GDM1 (cell line): Measurements from ENCODE around the gene ACSF2.

Source experiments
- DNase-seq: peaks from one replicate; lab custom pipeline; 2025; lab: John Stamatoyannopoulos, UW

Gene ACSF2

DNA sequence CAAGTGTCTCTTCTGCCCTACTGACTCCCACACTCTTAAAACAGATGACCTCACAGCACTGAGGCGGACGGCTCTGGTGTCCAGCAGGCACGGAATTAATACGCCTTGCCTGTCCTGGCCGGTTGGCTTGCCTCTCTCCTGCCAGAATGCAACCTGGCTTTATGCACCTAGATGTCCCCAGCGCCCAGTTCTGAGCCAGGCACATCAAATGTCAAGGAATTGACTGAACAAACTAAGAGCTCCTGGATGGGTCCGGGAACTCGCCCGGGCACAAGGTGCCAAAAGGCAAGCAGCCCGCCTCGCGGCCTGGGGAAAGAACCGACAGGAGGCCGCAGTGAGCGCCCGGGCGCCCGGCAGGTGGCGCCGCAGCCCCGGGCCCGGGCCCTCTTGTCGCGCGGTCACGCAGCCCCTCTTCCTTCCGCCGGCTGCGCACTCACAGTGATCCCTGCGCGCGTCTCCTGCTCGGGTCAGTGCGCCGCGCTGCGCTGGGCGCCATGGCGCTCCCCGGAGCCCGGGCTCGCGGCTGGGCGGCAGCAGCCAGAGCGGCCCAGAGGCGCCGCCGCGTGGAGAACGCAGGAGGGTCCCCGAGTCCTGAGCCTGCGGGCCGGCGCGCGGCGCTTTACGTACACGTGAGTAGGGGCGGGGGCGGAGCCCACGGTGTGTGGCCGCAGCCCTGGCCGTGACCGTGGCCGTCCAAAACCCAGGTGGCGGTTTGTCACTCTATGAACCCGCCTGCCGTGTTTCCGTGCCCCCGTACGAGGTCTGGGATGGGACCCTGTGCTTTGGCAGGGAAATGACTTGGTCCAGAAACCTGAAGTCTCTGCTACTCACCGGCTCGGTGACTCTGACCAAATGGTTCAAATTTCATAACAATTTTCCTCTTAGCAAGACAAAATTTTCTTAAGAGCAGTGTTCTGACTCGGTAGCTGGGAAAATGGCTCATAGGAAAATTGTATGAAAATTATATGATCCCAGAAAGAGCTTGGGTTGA, 52.7 kb downstream of the ACSF2 start, which contains the start of gene RSAD1:
RSAD1 (plus strand) TSS at position 470 of the 991 bp plus-strand sequence; CDS start at position 495, 25 bp downstream.
- DNase-seq, result peak; percentile 90

GRCh38 chr17:50479522-50480141, 53.6 kb downstream of the ACSF2 start:
- DNase-seq, result peak; percentile 57

DNA sequence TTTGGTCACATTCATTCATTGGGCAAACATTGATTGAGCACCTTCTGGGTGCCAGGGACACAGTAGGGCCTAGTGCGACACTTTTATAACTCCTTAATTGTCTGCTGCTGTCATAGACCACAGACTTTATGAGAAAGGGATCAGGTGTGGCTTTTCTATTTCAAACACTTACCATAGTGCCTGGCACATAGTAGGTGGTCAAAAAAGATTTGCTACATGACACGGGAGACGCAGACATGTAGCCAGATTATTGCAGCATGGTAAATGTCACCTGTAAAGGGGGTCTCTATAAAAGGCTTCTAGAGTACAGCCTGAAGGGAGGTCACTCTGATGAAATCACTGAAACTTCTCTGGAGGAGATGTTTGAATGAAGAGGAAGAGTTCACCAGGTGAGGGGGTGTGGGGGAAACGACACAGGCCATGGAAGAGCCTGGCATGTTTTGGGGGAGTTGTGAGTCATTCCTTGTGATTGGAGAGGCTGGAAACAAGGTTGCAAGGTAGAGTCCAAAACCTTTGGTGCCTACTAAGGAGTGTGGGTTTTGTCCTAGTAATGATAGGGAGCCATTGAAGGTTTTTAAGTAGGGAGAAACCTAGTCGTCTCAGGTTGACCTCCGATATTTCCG, 54.2 kb downstream of the ACSF2 start:
- DNase-seq, result no peak

DNA sequence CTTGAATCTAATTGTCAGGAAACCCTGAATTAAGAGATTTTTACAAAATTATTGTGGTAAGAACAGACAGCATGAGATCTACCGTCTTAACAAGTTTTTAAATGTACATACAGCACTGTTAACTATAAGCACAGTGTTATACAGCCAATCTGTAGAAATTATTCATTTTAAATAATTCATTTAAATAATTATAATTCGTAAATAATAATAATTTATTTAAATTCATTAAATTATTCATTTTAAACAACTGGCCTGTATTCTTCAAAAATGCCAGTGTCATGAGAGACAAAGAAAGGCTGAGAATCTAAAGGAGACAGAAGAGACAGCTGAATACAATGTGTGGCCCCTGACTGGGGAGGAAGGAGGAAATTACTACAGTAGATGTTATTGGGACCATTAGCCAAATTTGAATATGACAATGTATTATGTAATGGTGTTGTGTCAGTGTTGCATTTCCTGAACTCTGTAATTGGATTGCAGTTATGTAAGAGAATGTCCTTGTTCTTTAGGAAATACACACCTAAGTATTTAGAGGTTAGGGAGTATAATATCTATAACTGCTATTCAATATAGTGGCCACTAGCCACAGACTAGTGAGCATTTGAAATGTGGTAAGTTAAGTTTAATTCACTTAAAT, 55.0 kb downstream of the ACSF2 start:
- no peak for DNase-seq

- no peak for DNase-seq
These were observed 55.6 kb downstream of the ACSF2 start for GRCh38 chr17:50481648-50482047.

- no peak for DNase-seq
These were observed 56.1 kb downstream of the ACSF2 start for GRCh38 chr17:50482110-50482509.

DNA sequence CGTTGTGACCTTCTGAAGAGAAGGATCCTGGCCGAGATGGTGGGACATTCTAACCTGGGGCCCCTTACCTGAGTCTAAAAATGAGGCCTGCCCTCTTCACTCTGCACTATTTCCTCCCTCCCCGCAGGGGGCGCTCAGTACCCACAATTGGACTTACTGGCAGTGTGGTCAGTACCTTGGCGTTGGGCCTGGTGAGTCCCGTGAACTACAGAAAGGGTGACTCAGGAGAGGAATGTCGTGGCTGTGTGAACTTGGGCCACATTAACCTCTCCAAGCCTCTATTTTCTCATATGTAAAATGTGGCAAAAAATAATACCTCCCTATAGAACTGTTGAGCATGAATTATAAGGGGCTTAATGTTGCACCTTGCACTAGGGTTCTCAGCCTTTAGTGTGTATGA, 56.5 kb downstream of the ACSF2 start:
- peak; percentile 55 for DNase-seq

DNA sequence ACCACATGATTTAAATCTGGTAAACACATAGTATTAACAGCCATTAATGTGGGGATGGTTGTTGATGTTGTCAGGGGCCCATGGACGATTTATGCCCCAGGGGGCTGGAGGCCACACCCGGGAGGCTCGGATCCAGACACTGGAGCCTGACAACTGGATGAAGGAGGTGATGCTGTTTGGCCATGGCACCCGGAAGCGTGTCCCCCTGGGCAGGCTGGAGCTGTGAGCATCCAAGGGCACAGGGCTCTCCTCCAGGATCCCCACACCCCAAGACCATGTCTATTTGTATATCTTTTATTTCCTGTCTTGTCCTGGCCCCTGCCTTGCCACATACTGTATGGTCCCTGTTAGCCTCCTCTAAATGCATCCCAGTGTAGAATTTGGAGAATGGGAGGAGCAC, 57.2 kb downstream of the ACSF2 start:
- DNase-seq, result no peak

DNA sequence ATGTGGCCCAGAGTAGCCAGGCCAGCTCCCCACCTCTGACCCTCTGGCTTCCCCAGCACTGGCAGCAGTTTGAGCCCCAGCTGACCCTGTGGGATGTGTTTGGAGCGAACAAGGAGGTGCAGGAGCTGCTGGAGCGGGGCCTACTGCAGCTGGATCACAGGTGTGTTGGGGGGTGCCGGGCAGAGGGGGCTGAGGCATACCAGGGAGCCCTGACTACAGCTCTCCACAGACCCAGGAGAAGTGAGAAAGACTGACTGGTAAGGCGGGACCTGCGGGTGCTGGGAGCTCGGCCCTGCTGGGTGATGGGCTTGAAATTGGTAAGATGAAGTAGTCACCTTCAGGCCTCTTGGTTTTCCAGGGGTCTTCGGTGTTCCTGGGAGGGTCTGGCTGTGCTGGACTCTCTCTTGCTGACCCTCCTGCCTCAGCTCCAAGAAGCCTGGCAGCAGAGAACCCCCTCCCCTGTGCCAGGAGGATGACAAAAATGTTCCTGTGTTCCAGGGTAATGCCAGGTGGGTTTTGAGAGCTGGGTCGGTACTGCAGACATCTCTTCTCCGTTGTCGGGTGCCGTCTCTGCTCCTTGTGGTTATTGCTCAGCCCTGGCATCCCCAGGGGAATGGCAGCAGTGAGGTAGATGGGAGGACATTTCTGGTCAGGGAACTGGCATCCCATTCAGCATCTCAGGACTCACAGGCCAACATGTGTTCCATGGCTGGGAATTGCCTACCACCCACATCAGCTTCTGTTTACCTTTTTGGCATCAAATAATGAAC, 58.6 kb downstream of the ACSF2 start:
- no peak for DNase-seq

DNA sequence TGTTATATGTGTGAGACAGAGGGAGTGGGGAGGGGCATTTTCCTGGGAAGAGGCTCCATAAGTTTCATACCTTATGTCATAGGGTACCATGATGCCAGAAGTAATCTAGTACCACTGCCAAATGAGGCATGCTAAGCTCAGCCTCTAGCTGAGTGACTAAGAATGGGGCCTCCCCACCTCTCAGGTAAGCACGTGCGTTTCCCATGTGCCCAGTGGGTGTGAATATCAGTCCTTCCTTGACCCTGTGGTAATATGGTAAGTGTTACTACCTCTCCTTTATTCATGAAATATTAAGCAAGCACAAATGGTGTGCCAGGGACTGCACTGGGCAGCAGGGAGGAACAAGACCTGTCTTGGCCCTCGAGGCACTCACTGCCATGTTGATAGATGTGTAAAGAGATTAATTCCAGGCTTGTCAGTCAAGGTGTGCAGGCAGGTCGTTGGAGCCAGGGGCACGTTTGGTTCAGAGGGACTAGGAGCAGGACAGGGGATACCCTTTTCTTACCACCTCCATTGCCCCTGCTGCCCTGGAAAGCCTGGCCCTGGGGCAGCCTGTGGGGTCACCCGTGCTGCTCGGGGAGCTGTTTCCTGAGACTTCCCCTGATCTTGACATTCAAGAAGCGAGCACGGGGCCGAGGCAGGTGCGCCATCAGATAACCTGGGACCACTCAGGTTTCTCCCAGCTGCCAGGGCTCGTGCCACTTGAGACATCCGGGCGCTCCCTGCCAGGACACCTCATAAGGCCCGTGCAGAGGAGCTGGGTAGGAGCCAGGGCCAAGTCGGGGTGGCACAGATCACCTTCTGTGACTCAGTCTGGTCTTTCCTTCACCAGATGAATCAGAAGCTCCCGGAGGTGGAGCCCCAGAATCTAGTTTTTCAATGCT, 61.4 kb downstream of the ACSF2 start:
- DNase-seq, result no peak

DNA sequence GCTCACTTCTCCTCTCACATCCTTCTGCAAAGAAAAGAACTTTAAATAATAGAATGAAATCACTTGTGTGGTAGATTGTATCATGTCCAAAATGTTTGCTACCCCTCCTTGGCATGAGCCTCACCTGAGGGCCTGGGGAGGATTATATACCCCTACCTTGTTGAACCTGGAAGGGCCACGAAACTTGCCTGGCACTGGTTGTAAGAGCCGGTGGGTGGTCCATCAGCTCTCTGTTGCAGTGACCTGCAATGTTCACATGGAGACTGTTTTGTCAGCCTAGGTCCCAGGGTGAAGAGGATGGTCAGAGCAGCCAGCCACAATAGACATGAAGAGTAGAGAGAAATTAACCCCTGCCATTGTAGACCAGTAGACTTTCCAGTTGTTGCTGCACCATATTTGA, 62.9 kb downstream of the ACSF2 start:
- no peak for DNase-seq

DNA sequence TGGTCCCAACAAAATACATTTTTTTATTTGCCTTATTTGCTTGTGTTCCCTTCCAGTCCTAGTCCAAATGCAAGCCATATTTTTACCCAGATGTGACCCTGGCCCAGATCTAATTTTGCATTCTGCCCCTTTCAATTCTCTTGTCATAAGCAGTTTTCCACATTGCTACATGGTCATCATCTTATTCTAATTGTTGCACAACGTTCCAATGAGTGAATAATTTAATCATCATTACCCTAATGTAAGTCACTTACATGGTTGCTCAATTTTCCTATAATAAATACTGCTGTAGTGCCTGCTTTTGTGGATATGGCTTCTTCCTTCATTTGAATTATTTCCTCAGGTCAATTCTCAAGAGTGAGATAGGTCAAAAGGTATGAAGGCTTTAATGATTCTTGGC, 65.5 kb downstream of the ACSF2 start:
- no peak for DNase-seq

DNA sequence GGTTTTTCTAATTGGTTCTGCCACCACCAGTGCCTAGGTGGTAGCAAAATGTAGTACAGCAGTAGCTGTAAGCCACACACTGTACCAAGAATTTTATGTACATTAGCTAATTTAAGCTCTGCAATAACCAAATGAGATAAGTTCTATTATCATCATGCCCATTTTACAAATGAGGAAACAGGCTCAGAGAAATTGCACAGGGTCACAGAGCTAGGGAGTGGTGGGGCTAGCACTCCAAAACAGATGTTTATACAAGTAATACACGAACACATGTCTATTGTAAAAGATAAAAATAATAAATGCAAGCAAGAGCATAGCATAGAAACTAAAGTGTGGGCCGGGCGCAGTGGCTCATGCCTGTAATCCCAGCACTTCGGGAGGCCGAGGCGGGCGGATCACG, 66.2 kb downstream of the ACSF2 start:
- no peak for DNase-seq

DNA sequence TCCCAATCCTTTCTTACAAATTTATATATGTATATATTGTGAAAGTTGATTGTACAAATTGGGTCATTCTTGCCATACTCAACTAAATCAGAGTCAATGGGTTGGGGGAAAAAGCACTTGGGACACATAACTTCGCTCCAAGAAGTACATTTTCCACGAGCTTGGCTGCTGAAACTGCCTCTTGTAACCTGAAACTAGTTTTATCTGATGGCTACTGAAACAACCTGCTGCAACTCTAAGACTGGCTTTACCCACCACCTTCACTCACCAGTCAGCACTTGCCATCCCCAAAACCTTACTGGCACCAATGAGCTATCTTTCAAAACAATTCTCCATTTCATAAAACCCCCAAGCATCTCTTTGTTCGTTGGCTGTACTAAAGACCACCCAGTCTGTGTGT, 67.7 kb downstream of the ACSF2 start:
- no peak for DNase-seq

- DNase-seq, result no peak
These were observed 69.3 kb downstream of the ACSF2 start for GRCh38 chr17:50495217-50495823.

GRCh38 chr17:50495918-50496317, 69.9 kb downstream of the ACSF2 start:
- DNase-seq, result no peak

DNA sequence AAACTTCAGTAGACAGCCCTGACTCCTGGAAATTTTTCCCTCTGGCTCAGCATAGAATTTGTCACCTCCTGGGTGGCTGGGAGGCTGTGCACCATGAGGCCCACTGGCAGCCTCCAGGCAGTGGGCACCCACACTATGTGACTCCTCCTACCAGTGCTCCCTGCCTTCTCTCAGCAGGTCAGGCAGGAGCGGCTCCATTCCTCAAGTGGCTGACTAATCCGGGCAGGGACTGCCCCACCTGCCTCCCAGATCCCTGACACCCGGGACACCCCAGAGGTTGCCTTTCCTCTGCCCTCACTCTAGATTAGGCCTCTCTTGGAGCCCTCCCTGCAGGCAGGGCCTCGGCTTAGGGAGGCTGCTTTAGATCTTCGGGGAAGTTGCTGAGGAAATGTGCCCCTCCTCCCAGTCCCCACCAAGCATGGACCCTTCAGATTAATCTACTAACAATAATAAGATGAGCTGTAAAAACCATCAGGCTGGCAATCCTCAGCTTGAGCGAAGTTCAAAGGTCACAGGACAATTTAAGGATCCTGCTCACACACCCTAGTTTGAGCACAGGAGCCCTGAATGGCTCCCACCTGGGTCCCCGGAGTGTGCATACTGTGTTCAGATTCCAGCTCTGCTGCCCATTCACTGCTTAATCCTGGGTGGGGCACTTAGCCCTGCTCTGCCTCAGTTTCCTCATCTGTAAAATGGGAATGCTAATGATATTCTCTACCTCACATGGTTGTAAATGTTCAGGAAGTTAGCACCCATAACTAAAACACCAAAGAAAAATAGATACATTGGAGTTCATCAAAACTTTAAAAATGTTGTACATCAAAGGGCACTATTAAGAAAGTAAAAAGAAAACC, 72.2 kb downstream of the ACSF2 start:
- no peak for DNase-seq

- DNase-seq, result no peak
These were observed 73.3 kb downstream of the ACSF2 start for GRCh38 chr17:50499270-50499669.

GRCh38 chr17:50499721-50500120, 73.7 kb downstream of the ACSF2 start:
- no peak for DNase-seq
